Keratinocyte (primary cell): Measurements from ENCODE around the gene SH3BGRL. TPM values are rescaled to one million over a fixed set of nuclear protein-coding genes. Genes with fewer than 3 reads are reported as not detected.

Experiments
- DNase-seq: peaks from one replicate; pipeline ENCODE4 v3.0.0-alpha.2; 2011; ENCODE audit warnings: low read depth, missing footprints, low spot score
- FAIRE-seq: peaks from 2 replicates; lab custom pipeline; 2011; peaks lifted over from hg19 to GRCh38; lab: Jason Lieb, UNC
- H2AFZ ChIP-seq: 2 replicates; pipeline ENCODE4 v1.6.0; 2012; ENCODE audit warnings: low read length, control low read depth, inconsistent platforms; ENCODE audit not compliant: control insufficient read depth
- H3K27ac ChIP-seq: 2 replicates; pipeline ENCODE4 v1.5.1; 2011; ENCODE audit warnings: low read length; ENCODE audit not compliant: control insufficient read depth, insufficient read depth
- H3K27me3 ChIP-seq: 3 replicates; pipeline ENCODE4 v1.6.0; 2011; ENCODE audit warnings: low read length; ENCODE audit not compliant: control insufficient read depth, insufficient read depth; ENCODE audit errors: extremely low read depth
- H3K36me3 ChIP-seq, 2 experiments: 2 replicates in 1 of 2; 3 replicates in 1 of 2; pipeline ENCODE4 v1.5.1; 2011; ENCODE audit warnings: low read length in 2 of 2, mild to moderate bottlenecking in 1 of 2; ENCODE audit not compliant: control insufficient read depth in 2 of 2, insufficient read depth in 2 of 2; ENCODE audit errors: extremely low read depth in 1 of 2
- H3K4me1 ChIP-seq: 3 replicates; pipeline ENCODE4 v1.5.1; 2011; ENCODE audit warnings: low read length; ENCODE audit not compliant: control insufficient read depth, insufficient read depth; ENCODE audit errors: extremely low read depth
- H3K4me2 ChIP-seq: 3 replicates; pipeline ENCODE4 v1.6.0; 2011; ENCODE audit warnings: low read depth, low read length; ENCODE audit not compliant: control insufficient read depth, insufficient read depth; ENCODE audit errors: extremely low read depth
- H3K4me3 ChIP-seq, 3 experiments: fragments of 200-600 bp in 1 of 3; sonication (generic) in 1 of 3; 2 replicates in 2 of 3; 3 replicates in 1 of 3; pipeline ENCODE4 v1.5.1; 2011 to 2016; ENCODE audit warnings: low read length in 3 of 3, mild to moderate bottlenecking in 3 of 3, control low read depth in 2 of 3, inconsistent platforms in 1 of 3, low read depth in 1 of 3, mixed read lengths in 1 of 3, mixed run types in 1 of 3, moderate library complexity in 1 of 3; ENCODE audit not compliant: control insufficient read depth in 2 of 3, insufficient read depth in 2 of 3; ENCODE audit errors: extremely low read depth in 1 of 3
- H3K79me2 ChIP-seq: 2 replicates; pipeline ENCODE4 v1.6.0; 2012; ENCODE audit warnings: low read length; ENCODE audit not compliant: control insufficient read depth, insufficient read depth
- H3K9ac ChIP-seq: 3 replicates; pipeline ENCODE4 v1.6.0; 2011; ENCODE audit warnings: low read length; ENCODE audit not compliant: control insufficient read depth, insufficient read depth; ENCODE audit errors: extremely low read depth
- H3K9me1 ChIP-seq: 3 replicates; pipeline ENCODE4 v1.6.0; 2011; ENCODE audit warnings: low read length; ENCODE audit not compliant: control insufficient read depth, insufficient read depth; ENCODE audit errors: extremely low read depth
- H3K9me3 ChIP-seq: 2 replicates; pipeline ENCODE4 v1.5.1; 2012; ENCODE audit warnings: low read depth, low read length; ENCODE audit not compliant: control insufficient read depth
- H4K20me1 ChIP-seq: 3 replicates; pipeline ENCODE4 v1.6.0; 2011; ENCODE audit warnings: low read length; ENCODE audit not compliant: control insufficient read depth, insufficient read depth; ENCODE audit errors: extremely low read depth
- CTCF ChIP-seq, 3 experiments: IDR thresholded peaks in 1 of 3; conservative IDR thresholded peaks in 1 of 3; optimal IDR thresholded peaks in 1 of 3; 2 replicates in 2 of 3; 3 replicates in 1 of 3; pipeline versions ENCODE3 to v1.5.1; 2011; ENCODE audit warnings: low read length in 3 of 3, mild to moderate bottlenecking in 3 of 3, moderate library complexity in 2 of 3, control low read depth in 1 of 3, inconsistent platforms in 1 of 3; ENCODE audit not compliant: insufficient read depth in 2 of 3; ENCODE audit errors: extremely low read depth in 1 of 3
- EZH2 ChIP-seq: IDR thresholded peaks from one replicate; pipeline ENCODE4 v1.6.1; 2012; ENCODE audit warnings: inconsistent platforms, mild to moderate bottlenecking, low read length, moderate library complexity
- dilution Hi-C: fragments of 300-500 bp; cut with MboI; formaldehyde crosslinking; loops from one replicate; pipeline ENCODE4 v1.7.0; 2020; ENCODE audit warnings: low sequenced_read_pairs; ENCODE audit not compliant: extremely low pct_ligation_motif_present
- polyA plus RNA-seq, 5 experiments: library from polyadenylated mRNA; depleted of rRNA in 3 of 5; stranded (reverse) in 3 of 5; stranded (forward) in 1 of 5; unstranded in 1 of 5; fragments of >200 nt; gene quantifications; 1 replicate in 1 of 5; 2 replicates in 3 of 5; 3 replicates in 1 of 5; pipeline versions ENCODE4 v1.2.1 to v1.2.3, GENCODE V29; 2011 to 2012; ENCODE audit warnings: missing spikeins in 2 of 5, low read depth in 1 of 5, low replicate concordance in 1 of 5

Gene SH3BGRL
- polyA plus RNA-seq, 1 donor (not counting 4 experiments of a cell fraction or from before 2014, with no cell fraction given) = 82.4 TPM

GRCh38 chrX:81336455-81337152 lies 134.7 kb downstream of the SH3BGRL start:
- Histone ChIP-seq H4K20me1 (no peaks in the 10 kb centered on the region), H3K79me2 (no peaks in the 10 kb centered on the region), H2AFZ (no peak overlapping the region), H3K9ac (no peak overlapping the region), H3K36me3 (no peaks in the 10 kb centered on the region), H3K9me3 (no peaks in the 10 kb centered on the region), H3K27ac (no peak overlapping the region), H3K27me3 (no peaks in the 10 kb centered on the region), H3K4me2 (no peak overlapping the region), H3K4me1 (no peaks in the 10 kb centered on the region), H3K4me3 (no peak overlapping the region), H3K9me1 (no peaks in the 10 kb centered on the region)
- DNase-seq (no peak), FAIRE-seq (no peak)
- TF ChIP-seq EZH2 (no peak), CTCF (optimal IDR thresholded peaks at IDR 0.05 in 1 of 3, IDR thresholded peaks at IDR 0.05 in 1 of 3, conservative IDR thresholded peaks at IDR 0.05 in 1 of 3; ENCODE audit: extremely low read depth in 1 of 3, insufficient read depth in 2 of 3, low read length in 3 of 3) (no peak)
- dilution Hi-C loops = no loop called here

- DNase-seq (no peak), FAIRE-seq (no peak)
- Histone ChIP-seq H3K27ac (no peak overlapping the region), H3K4me3 (no peak overlapping the region), H2AFZ (no peak overlapping the region), H3K9ac (no peak overlapping the region), H4K20me1 (no peaks in the 10 kb centered on the region), H3K79me2 (no peaks in the 10 kb centered on the region), H3K9me1 (no peaks in the 10 kb centered on the region), H3K9me3 (no peaks in the 10 kb centered on the region), H3K4me2 (no peak overlapping the region), H3K27me3 (no peaks in the 10 kb centered on the region), H3K4me1 (no peaks in the 10 kb centered on the region), H3K36me3 (no peaks in the 10 kb centered on the region)
- dilution Hi-C loops = no loop called here
- no peak for TF ChIP-seq CTCF (optimal IDR thresholded peaks at IDR 0.05 in 1 of 3, IDR thresholded peaks at IDR 0.05 in 1 of 3, conservative IDR thresholded peaks at IDR 0.05 in 1 of 3; ENCODE audit: extremely low read depth in 1 of 3, insufficient read depth in 2 of 3, low read length in 3 of 3)
- TF ChIP-seq EZH2 = no peak
Observed at GRCh38 chrX:81337805-81338204, 135.9 kb downstream of the SH3BGRL start.
